DOHH2 (cell line): ENCODE measurements around the gene VAV1.

Source experiments
- H3F3A ChIP-seq: fragments of 200-600 bp; sonication (generic), shearing (Covaris generic); 2 replicates; pipeline ENCODE4 v1.6.0; 2016; ENCODE audit warnings: antibody characterized with exemption, mild to moderate bottlenecking; ENCODE audit not compliant: control insufficient read depth, insufficient read depth
- H3K27ac ChIP-seq: fragments of 200-600 bp; sonication (generic); 2 replicates; pipeline ENCODE4 v1.5.1; 2014; ENCODE audit warnings: low read depth, mild to moderate bottlenecking, low read length, moderate library complexity
- H3K27me3 ChIP-seq: fragments of 200-600 bp; sonication (generic); 2 replicates; pipeline ENCODE4 v1.6.1; 2014; ENCODE audit warnings: mild to moderate bottlenecking, low read length, mixed read lengths; ENCODE audit not compliant: control insufficient read depth
- H3K36me3 ChIP-seq: fragments of 200-600 bp; sonication (generic); 2 replicates; pipeline ENCODE4 v1.6.1; 2014; ENCODE audit warnings: mild to moderate bottlenecking, low read length, moderate library complexity, mixed read lengths; ENCODE audit not compliant: control insufficient read depth
- H3K4me1 ChIP-seq: fragments of 200-600 bp; sonication (generic); 2 replicates; pipeline ENCODE4 v1.6.1; 2014; ENCODE audit warnings: mild to moderate bottlenecking, low read length, mixed read lengths; ENCODE audit not compliant: control insufficient read depth
- H3K4me2 ChIP-seq: fragments of 200-600 bp; sonication (generic); 2 replicates; pipeline ENCODE4 v1.6.0; 2014; ENCODE audit warnings: mild to moderate bottlenecking, low read length, moderate library complexity
- H3K4me3 ChIP-seq: fragments of 200-600 bp; sonication (generic); 2 replicates; pipeline ENCODE4 v1.5.1; 2014; ENCODE audit warnings: mild to moderate bottlenecking, low read length, mixed read lengths
- H3K79me2 ChIP-seq: fragments of 200-600 bp; sonication (generic); 2 replicates; pipeline ENCODE4 v1.6.1; 2014; ENCODE audit warnings: mild to moderate bottlenecking, low read length, mixed read lengths; ENCODE audit not compliant: control insufficient read depth
- H3K9me2 ChIP-seq: fragments of 200-600 bp; sonication (generic); replicated peaks from 2 replicates; pipeline ENCODE4 v1.6.1; 2014; ENCODE audit warnings: mild to moderate bottlenecking, low read length, mixed read lengths; ENCODE audit not compliant: control insufficient read depth
- H3K9me3 ChIP-seq: fragments of 200-600 bp; sonication (generic); 2 replicates; pipeline ENCODE4 v1.6.1; 2014; ENCODE audit warnings: antibody characterized with exemption, low read length, mixed read lengths; ENCODE audit not compliant: control insufficient read depth, insufficient read depth
- H4K20me1 ChIP-seq: fragments of 200-600 bp; sonication (generic); 2 replicates; pipeline ENCODE4 v1.6.0; 2014; ENCODE audit warnings: low read depth, mild to moderate bottlenecking, antibody characterized with exemption, low read length, moderate library complexity; ENCODE audit not compliant: control insufficient read depth, insufficient read depth
- CTCF ChIP-seq: fragments of 200-600 bp; sonication (generic); IDR thresholded peaks from one replicate; pipeline ENCODE4 v1.5.1; 2014; ENCODE audit warnings: antibody characterized with exemption, mild to moderate bottlenecking, low read depth, low read length; ENCODE audit not compliant: poor library complexity, severe bottlenecking
- EZH2phosphoT487 ChIP-seq: fragments of 200-600 bp; sonication (generic); IDR thresholded peaks from 2 replicates; pipeline ENCODE4 v1.6.1; 2017; ENCODE audit warnings: borderline replicate concordance, mild to moderate bottlenecking, antibody characterized with exemption, low read length, moderate library complexity, mixed read lengths

The VAV1 gene

GRCh38 chr19:6903446-6903845 lies 130.9 kb downstream of the VAV1 start:
- Histone ChIP-seq H3F3A (no peaks in the 10 kb centered on the region), H4K20me1 (no peaks in the 10 kb centered on the region), H3K4me3 (no peak overlapping the region), H3K9me3 (peaks cover 10% of the 10 kb centered on the region), H3K36me3 (no peaks in the 10 kb centered on the region), H3K27ac (no peak overlapping the region), H3K9me2 (no peaks in the 10 kb centered on the region), H3K79me2 (no peaks in the 10 kb centered on the region), H3K4me1 (no peaks in the 10 kb centered on the region), H3K27me3 (no peaks in the 10 kb centered on the region), H3K4me2 (no peak overlapping the region)
- TF ChIP-seq EZH2phosphoT487 = no peak
- TF ChIP-seq CTCF = no peak

GRCh38 chr19:6906559-6907060 lies 134.1 kb downstream of the VAV1 start:
- Histone ChIP-seq H3K27ac (no peak overlapping the region), H3F3A (no peaks in the 10 kb centered on the region), H4K20me1 (no peaks in the 10 kb centered on the region), H3K36me3 (no peaks in the 10 kb centered on the region), H3K4me1 (no peaks in the 10 kb centered on the region), H3K9me3 (peaks cover 10% of the 10 kb centered on the region), H3K79me2 (no peaks in the 10 kb centered on the region), H3K9me2 (no peaks in the 10 kb centered on the region), H3K4me2 (no peak overlapping the region), H3K27me3 (no peaks in the 10 kb centered on the region), H3K4me3 (no peak overlapping the region)
- no peak for TF ChIP-seq CTCF
- no peak for TF ChIP-seq EZH2phosphoT487
